Astrocyte of the cerebellum (primary cell): ENCODE measurements around the gene CCDC7.
"Not testable (repeated sequence)": the region's sequence is repeated elsewhere in the genome, so short reads cannot be mapped to it uniquely, and the experiment has no call there.

Source experiments
- DNase-seq: peaks from one replicate; pipeline ENCODE4 v3.0.0-alpha.2; 2011; ENCODE audit warnings: low read depth
- H3K4me3 ChIP-seq: 2 replicates; pipeline ENCODE4 v1.5.1; 2011; ENCODE audit warnings: mild to moderate bottlenecking, low read depth, low read length, moderate library complexity
- in situ Hi-C: cut with HindIII; loops from 2 replicates; pipeline ENCODE4 v1.10.0; 2017; ENCODE audit warnings: low sequenced_read_pairs
- TF ChIP-seq, protein P1 (sequence below): IDR thresholded peaks from 2 replicates; pipeline ENCODE4 v1.5.1; 2012; ENCODE audit warnings: low read length, low read depth, moderate library complexity, mild to moderate bottlenecking; ENCODE audit errors: missing control alignments

Gene CCDC7

GRCh38 chr10:32605787-32606186 lies 159.8 kb downstream of the CCDC7 start:
- TF ChIP-seq, protein P1, sequence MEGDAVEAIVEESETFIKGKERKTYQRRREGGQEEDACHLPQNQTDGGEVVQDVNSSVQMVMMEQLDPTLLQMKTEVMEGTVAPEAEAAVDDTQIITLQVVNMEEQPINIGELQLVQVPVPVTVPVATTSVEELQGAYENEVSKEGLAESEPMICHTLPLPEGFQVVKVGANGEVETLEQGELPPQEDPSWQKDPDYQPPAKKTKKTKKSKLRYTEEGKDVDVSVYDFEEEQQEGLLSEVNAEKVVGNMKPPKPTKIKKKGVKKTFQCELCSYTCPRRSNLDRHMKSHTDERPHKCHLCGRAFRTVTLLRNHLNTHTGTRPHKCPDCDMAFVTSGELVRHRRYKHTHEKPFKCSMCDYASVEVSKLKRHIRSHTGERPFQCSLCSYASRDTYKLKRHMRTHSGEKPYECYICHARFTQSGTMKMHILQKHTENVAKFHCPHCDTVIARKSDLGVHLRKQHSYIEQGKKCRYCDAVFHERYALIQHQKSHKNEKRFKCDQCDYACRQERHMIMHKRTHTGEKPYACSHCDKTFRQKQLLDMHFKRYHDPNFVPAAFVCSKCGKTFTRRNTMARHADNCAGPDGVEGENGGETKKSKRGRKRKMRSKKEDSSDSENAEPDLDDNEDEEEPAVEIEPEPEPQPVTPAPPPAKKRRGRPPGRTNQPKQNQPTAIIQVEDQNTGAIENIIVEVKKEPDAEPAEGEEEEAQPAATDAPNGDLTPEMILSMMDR = no peak
- in situ Hi-C loops = no loop called here
- DNase-seq = no peak
- no peak overlapping the region for H3K4me3 ChIP-seq

DNA sequence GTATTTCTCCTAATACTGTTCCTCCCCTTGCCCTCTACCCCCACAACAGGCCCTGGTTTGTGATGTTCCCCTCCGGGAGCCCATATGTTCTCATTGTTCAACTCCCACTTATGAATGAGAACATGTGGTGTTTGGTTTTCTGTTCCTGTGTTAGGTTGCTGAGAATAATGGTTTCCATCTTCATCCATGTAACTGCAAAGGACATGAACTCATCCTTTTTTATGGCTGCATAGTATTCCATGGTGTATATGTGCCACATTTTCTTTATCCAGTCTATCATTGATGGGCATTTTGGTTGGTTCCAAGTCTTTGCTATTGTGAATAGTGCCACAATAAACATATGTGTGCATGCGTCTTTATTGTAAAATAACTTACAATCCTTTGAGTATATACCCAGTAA lies 164.6 kb downstream of the CCDC7 start:
- DNase-seq, in situ Hi-C loops: not testable (repeated sequence)

DNA sequence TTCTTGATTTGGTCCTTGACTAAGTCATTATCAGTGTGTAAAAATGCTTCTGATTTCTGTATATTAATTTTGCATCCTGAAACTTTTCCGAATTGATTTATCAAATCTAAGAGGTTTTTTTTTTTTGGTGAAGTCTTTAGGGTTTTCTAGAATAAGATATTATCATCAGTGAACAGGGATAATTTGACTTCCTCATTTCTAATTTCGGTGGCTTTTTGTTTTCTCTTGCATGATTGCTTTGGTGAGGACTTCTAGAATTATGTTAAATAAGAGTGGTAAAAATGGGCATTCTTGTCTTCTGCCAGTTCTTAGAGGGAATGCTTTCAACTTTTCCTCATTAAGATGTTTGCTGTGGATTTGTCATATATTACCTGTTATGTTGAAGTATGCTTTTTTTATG lies 170.5 kb downstream of the CCDC7 start:
- DNase-seq = no peak
- no peak overlapping the region for H3K4me3 ChIP-seq
- TF ChIP-seq, protein P1 = no peak
- in situ Hi-C loops = no loop called here

More for the DNA sequence above, 164.6 kb downstream of the CCDC7 start:
- not testable (repeated sequence) for H3K4me3 ChIP-seq

DNA sequence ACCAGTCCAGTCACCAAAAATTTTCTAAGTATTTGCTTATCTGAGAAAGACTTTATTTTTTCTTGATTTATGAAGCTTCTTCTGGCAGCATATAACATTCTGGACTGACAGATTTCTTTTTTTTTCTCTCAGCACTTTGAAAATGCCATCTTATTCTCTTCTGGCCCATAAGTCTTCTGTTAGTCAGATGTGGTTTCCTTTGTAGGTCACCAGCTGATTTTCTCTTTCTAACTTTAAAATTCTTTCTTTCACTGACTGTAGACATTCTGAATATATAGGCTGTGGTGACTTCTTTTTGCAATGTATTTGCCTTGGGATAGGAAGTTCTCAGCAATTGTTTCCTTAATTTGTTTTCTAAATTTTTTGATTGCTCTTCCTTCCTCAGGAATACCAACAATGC lies 172.5 kb downstream of the CCDC7 start:
- no peak overlapping the region for H3K4me3 ChIP-seq
- DNase-seq = no peak
- TF ChIP-seq, protein P1 = no peak
- in situ Hi-C loops = no loop called here

DNA sequence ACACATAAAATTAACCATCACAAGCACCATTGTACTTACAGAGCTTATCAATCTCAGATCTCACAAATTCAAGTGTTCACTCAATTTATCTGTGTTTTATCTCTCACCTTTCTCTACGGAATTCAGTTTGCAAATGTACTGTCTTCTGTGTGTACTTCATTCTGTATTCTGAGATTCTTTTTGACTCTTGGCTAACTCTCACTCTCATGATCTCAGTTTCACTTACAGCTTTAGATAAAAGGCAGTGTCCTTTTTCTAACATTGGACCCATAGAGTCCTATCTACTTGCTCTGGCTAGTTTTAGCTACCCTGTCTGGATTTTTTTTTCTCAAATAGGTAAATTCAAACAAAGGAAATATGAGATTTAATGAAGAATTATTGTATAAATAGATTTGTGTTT lies 176.0 kb downstream of the CCDC7 start:
- TF ChIP-seq, protein P1 = no peak
- no peak for DNase-seq
- in situ Hi-C loops = no loop called here
- no peak overlapping the region for H3K4me3 ChIP-seq

DNA sequence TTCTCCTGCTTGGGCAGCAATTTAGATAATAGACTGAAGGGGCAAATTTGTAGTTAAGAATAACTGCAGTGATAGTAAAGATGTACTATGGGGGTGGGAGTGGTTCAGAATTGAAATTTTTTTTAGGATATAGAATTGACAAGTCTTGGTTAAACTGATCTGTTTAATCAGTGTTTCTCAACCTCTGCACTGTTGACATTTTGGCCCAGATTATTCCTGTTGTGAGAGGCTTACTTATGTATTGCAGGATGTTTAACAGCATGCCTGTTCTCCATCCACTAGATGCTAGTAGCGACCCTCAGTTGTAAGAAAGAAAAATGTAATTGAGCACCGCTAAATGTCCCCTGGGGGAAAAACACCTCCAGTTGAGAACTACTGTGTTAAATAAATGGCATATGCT lies 176.5 kb downstream of the CCDC7 start:
- no peak overlapping the region for H3K4me3 ChIP-seq
- TF ChIP-seq, protein P1 = no peak
- in situ Hi-C loops = no loop called here
- DNase-seq = no peak

DNA sequence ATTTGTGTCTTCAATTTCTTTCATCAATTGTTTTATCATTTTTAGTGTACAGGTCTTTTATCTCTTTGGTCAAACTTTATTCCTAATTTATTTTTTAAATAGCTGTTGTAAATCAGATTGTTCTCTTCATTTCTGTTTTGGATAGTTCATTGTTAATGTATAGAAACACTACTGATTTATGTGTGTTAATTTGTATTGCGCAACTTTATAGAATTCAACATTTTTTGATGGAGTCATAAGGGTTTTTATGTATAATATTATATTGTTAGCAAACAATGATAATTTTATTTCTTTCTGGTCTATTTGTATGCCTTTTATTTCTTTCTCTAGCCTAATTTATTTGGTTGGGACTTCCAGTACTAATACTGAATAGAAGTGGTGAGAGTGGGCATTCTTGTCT lies 181.2 kb downstream of the CCDC7 start:
- TF ChIP-seq, protein P1 = no peak
- in situ Hi-C loops = no loop called here

More for the DNA sequence above, 181.2 kb downstream of the CCDC7 start:
- no peak for DNase-seq
- H3K4me3 ChIP-seq = no peak overlapping the region
